OCI-LY7 (cell line): Measurements from ENCODE around the gene OXLD1.
"Not testable (repeated sequence)": the region's sequence is repeated elsewhere in the genome, so short reads cannot be mapped to it uniquely, and the experiment has no call there.

Experiments used
- CTCF ChIP-seq: fragments of 200-600 bp; sonication (generic); conservative IDR thresholded peaks from 2 replicates; pipeline ENCODE4 v1.5.1; 2014; ENCODE audit warnings: mild to moderate bottlenecking, antibody characterized with exemption, low read length, moderate library complexity, mixed read lengths
- EZH2phosphoT487 ChIP-seq: fragments of 200-600 bp; sonication (generic); IDR thresholded peaks from 2 replicates; pipeline ENCODE4 v1.6.1; 2018; ENCODE audit warnings: low read depth, borderline replicate concordance, mild to moderate bottlenecking, mixed run types, antibody characterized with exemption, low read length, moderate library complexity, mixed read lengths

- TF ChIP-seq CTCF: peak; percentile 73
- TF ChIP-seq EZH2phosphoT487: not testable (repeated sequence)
Observed at GRCh38 chr17:81675515-81676221, 9.3 kb upstream of the OXLD1 start.
